ENCODE measurements around the gene DPP7. TPM values are rescaled to one million over a fixed set of nuclear protein-coding genes. Genes with fewer than 3 reads are reported as not detected.

DPP7 gene
- total RNA-seq, 1 experiment from 2014 or later, result 291 TPM

DNA sequence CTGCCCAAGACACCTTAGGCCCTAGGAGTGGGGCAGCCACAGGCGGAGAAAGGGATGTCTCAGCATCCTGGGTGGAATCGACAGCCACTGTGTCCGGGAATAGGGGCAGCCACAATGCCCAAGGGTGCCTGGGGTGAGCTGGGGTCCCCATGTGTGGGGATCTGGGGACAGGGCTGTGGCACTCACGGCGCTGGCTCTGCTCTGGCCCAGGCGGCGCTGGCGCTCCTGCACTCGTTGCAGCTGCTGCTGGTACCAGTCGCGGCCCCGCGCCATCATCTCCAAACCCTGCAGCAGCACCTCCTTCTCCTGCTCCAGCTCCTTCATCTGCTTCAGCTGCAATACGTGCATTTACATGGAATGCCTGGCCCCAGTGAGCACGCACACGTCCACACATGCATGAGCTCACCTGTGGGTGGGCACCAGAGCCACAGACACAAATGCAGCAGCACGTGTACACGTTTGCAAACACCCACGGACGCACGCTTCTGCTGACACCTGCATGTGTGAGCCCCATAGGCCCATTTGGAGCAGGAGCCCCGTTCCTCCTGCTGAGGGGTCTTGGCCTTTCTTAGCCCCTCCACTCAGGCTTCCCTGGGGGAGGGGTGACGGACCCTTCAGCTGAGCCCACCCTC, 49.1 kb downstream of the DPP7 start:
- Histone ChIP-seq H3K27me3 (ENCODE audit: insufficient read depth, low read length) (no peaks in the 10 kb centered on the region), H3K4me1 (ENCODE audit: control insufficient read depth in 1 of 2, insufficient read depth in 2 of 2, low read length in 2 of 2) (peaks cover 13 to 30% of the 10 kb centered on the region in 2 experiments), H3K9me2 (ENCODE audit: insufficient read depth) (no peaks in the 10 kb centered on the region), H4K20me1 (ENCODE audit: insufficient read depth) (no peaks in the 10 kb centered on the region; the same call in 1 of the 2 replicates), H3K9me3 (ENCODE audit: control insufficient read depth in 1 of 2, insufficient read depth in 1 of 2, low read depth in 1 of 2, low read length in 2 of 2) (no peaks in the 10 kb centered on the region), H2AFZ (ENCODE audit: low read depth, low read length, poor library complexity, severe bottlenecking) (no peak overlapping the region), H3K27ac (ENCODE audit: low read depth, low read length) (no peak overlapping the region; the same call in 1 of the 2 replicates), H3K36me3 (ENCODE audit: control insufficient read depth in 1 of 2, insufficient read depth in 2 of 2, low read length in 2 of 2) (peaks cover 2 to 8% of the 10 kb centered on the region in 2 experiments; a peak in 1 of 4 replicates), H3K4me2 (ENCODE audit: low read length) (no peak overlapping the region), H3K79me2 (ENCODE audit: insufficient read depth, low read length) (peaks cover 44% of the 10 kb centered on the region), H3K4me3 (replicated peaks in 1 of 2; ENCODE audit: low read depth in 1 of 2, low read length in 2 of 2) (no peak overlapping the region), H3K9ac (ENCODE audit: low read length) (no peak overlapping the region)
- no peak for DNase-seq (ENCODE audit: low read depth, low spot score)
- POLR2A ChIA-PET, result no interaction called here
- no peak for ATAC-seq
- BruUV-seq (replicated peaks), result no TSS peak
- intact Hi-C loops (cut with micrococcal nuclease), result no loop called here
- RAD21 ChIA-PET (ENCODE audit: low non-redundant PET in 1 of 2, low total read pairs in 2 of 2, uncharacterized antibody in 2 of 2, unreplicated experiment in 2 of 2), result no interaction called here
- CTCF ChIA-PET, result interaction anchor here (1.1 to 3.8 kb wide), 3 partner anchors 18 to 116 kb away, joined by 3 to 57 read pairs (median 3); partner anchors contain the start of genes MAN1B1 and NPDC1
- TF ChIP-seq RAD21 (IDR thresholded peaks at IDR 0.05; ENCODE audit: low read depth) (no peak), ELF1 (IDR thresholded peaks at IDR 0.05; ENCODE audit: borderline replicate concordance, low read depth) (no peak), ZFX (IDR thresholded peaks at IDR 0.05) (no peak), SIN3A (IDR thresholded peaks at IDR 0.05; ENCODE audit: low read depth) (no peak), YY1 (IDR thresholded peaks at IDR 0.05; ENCODE audit: extremely low read depth, insufficient replicate concordance, low read depth, low read length) (no peak), EZH2phosphoT487 (IDR thresholded peaks at IDR 0.05; ENCODE audit: borderline replicate concordance) (no peak), SRF (IDR thresholded peaks at IDR 0.05; ENCODE audit: low read depth) (no peak), EZH2 (IDR thresholded peaks at IDR 0.05) (no peak), POLR2AphosphoS5 (IDR thresholded peaks at IDR 0.05; ENCODE audit: low read depth, low read length) (no peak)
- TF ChIP-seq, protein P1, sequence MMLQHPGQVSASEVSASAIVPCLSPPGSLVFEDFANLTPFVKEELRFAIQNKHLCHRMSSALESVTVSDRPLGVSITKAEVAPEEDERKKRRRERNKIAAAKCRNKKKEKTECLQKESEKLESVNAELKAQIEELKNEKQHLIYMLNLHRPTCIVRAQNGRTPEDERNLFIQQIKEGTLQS (IDR thresholded peaks at IDR 0.05), result no peak
- TF ChIP-seq, protein P2, sequence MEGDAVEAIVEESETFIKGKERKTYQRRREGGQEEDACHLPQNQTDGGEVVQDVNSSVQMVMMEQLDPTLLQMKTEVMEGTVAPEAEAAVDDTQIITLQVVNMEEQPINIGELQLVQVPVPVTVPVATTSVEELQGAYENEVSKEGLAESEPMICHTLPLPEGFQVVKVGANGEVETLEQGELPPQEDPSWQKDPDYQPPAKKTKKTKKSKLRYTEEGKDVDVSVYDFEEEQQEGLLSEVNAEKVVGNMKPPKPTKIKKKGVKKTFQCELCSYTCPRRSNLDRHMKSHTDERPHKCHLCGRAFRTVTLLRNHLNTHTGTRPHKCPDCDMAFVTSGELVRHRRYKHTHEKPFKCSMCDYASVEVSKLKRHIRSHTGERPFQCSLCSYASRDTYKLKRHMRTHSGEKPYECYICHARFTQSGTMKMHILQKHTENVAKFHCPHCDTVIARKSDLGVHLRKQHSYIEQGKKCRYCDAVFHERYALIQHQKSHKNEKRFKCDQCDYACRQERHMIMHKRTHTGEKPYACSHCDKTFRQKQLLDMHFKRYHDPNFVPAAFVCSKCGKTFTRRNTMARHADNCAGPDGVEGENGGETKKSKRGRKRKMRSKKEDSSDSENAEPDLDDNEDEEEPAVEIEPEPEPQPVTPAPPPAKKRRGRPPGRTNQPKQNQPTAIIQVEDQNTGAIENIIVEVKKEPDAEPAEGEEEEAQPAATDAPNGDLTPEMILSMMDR (IDR thresholded peaks at IDR 0.05 in 2 of 3, conservative IDR thresholded peaks at IDR 0.05 in 1 of 3; ENCODE audit: borderline replicate concordance in 1 of 3, insufficient read depth in 1 of 3, low read depth in 2 of 3, low read length in 2 of 3), result no peak
- TF ChIP-seq, protein P3, sequence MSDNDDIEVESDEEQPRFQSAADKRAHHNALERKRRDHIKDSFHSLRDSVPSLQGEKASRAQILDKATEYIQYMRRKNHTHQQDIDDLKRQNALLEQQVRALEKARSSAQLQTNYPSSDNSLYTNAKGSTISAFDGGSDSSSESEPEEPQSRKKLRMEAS (IDR thresholded peaks at IDR 0.05), result no peak
